HCEC 1CT (cell line): Measurements from ENCODE around the gene UBE2E3.
"Not testable (repeated sequence)": the region's sequence is repeated elsewhere in the genome, so short reads cannot be mapped to it uniquely, and the experiment has no call there.

Experiments
- DNase-seq: peaks from one replicate; pipeline ENCODE4 v3.0.0-alpha.2; 2017

The UBE2E3 gene

DNA sequence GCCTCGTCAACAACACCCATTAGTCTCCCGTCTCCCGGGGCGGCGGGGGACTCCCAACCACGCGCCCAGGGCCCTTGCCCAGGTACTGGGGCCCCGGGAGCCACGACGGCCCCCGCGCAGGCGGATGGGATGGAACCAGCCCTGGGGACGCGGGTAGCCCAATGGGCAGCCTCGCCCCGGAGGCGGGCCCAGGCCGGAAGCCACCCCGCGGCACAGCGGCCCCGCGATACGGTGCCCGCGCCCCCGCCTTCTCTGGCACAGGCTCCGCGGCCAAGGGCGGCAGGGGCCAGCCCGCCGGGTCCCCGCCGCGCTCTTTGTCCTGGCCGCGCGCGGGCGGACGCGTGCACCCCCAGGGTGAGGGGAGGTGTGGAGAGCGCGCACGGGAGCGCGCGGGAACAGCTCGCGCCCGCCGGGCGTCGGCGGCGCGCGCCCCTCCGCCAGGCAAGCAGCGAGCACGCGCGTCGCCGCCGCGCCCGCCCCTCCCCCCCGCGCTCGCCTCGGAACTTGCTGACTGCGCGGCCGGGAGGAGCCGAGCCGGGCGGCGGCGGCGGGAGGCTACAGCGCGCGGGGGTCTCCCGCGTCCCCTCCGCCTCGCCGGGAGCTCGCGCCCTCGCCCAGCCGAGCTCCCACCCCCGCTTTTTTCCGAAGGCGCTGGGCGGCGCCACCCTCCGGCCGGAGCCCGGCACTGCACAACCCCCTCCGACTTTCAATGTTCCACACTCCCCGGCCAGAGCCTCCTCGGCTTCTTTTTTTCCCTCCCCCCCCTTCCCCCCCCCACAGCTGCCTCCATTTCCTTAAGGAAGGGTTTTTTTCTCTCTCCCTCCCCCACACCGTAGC lies at the start of gene UBE2E3:
UBE2E3 (plus strand) TSS at position 500 of the 837 bp plus-strand sequence. CDS start 1,438 bp downstream, outside the sequence.
- peak; percentile 78 for DNase-seq

DNA sequence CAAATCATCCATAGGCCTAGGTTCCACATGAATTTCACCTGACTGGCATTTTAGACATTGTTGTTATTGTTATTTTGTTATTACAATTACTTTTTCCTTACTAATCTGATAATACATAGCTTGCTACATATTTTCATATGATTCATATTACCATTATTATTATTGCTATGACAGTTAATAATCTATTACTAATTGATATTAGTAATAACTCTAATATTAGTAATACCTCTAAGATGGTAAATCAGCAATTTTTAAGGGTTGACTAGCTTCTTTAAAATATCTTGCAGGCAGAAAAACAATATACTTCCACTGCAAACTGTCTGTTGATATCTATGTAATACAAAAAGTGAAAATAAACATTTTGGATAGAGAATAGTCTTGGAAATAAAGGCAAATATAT lies 48.6 kb upstream of the UBE2E3 start:
- no peak for DNase-seq

DNA sequence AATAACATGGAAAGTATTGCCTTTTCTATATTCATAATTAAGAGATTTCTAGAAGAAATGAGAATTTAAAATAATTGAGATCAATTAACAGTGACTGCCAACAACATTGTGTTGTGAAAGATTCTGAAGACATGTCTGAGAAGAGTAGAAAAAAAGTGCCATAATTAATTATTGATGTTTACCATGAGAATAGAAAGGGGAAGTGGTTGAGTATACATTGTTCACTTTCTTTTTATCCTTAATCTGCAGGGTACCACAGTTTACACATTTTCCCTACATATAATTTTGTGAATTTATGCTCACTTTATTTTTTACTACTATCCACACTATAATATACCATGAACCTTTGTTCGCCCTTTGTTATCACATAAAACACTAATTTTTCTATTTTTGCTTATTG lies 47.1 kb upstream of the UBE2E3 start:
- no peak for DNase-seq

DNA sequence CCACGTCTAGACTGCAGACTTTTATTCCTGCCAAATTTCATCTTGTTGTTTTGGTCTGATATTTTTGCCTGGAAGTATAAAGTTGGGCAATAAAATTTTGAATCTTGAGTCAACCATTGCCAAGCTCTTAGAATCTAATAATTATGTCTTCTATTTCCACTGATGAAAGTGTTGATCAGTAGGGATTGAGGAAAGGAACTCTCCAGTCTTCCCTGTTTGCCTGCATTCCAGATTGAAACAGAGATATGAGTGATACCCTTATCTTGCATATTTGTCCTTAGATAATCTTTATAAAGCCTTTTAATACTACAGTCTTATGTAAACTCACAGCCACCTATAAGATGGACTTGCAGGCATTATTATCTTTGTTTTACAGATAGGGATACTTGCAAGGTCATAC lies 45.5 kb upstream of the UBE2E3 start:
- DNase-seq: no peak

DNA sequence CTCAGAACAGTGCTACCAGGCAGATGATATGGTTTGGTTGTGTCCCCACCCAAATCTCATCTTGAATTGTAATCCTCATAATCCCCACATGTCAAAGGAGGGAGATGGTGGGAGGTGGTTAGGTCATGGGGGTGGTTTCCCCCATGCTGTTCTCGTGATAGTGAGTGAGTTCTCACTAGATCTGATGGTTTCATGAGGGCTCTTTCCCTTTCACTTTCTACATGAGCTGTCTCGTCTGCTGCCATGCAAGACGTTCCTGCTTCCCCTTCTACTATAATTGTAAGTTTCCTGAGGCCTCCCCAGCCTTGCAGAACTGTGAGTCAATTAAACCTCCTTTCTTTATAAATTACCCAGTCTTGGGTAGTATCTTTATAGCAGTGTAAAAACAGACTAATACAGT lies 42.9 kb upstream of the UBE2E3 start:
- DNase-seq: not testable (repeated sequence)

DNA sequence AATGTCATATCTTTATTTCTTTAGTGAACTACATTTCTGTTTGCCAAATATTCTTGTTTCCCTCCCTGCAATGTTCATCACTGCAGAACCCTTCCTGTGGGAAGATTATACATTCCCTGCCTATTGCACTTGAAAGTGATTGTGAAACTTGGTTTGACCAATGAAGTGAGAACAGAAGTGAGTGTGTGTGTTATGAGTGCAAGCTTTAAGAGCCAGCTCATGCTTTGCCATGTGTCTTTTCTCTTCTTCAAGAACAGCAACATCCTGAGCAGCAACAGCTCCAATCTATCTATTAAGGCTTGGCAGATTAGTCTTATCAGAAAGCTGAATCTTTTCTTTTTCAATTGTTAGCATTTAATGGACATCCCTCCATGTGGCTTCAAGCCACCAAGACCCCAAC lies 42.0 kb upstream of the UBE2E3 start:
- peak; percentile 64 for DNase-seq

DNA sequence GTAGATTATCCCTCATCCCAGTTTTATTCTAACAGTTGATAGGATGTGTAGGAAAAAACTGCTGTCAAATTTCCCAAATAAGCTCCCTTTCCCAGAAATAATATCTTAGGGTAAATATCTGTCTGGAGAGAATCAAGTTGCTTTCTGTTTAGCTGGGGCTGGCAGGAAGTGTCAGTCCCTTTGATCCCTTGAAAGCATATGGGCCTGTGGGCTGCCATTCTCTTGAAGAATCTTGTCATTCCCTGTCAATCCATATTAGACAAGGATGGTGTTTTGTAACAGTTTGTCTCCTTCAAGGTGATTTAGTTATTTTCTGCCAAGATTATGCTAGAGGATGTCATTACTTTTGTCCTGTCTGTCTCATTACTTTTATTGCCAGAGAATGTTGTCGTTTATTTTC lies 37.1 kb upstream of the UBE2E3 start:
- no peak for DNase-seq

DNA sequence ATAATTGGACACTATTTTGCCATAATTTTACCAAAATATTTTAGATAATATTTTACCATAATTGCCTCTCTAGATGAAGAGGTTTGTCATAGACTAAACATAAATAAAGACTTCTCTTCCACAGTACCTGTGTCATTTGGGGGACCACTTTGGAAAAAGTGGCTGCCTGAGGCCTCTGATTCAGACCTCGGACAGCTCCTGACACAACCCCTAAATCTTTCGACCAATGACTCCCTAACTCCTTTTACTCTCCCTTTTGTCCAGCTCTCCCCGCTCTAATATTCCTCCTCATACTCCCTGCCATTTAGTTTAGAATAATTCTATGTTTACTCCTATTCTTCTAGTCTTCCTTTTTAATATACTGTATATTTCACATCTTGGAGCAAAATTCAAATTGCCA lies 36.0 kb upstream of the UBE2E3 start:
- DNase-seq: no peak

DNA sequence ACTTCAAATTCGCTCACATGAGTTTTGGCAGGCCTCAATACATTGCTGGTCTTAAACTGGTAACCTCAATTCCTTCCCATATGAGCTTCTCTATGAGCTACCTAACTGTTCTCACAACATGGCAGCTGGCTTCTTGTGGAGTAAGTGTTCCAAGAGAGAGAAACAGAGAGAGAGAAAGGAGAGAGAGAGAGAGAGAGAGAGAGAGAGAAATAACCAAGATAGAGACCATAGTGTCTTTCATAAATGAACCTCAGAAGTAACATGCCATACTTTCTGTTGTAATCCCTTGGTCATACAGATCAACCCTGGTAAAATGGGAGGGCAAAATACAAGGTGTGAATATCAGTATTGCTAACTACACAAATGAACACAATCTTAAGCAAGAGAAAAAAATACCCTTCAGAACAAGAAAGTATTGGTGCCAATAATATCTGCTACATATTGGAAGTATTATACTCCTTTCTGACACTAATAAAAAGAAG lies 33.2 kb upstream of the UBE2E3 start:
- no peak for DNase-seq

DNA sequence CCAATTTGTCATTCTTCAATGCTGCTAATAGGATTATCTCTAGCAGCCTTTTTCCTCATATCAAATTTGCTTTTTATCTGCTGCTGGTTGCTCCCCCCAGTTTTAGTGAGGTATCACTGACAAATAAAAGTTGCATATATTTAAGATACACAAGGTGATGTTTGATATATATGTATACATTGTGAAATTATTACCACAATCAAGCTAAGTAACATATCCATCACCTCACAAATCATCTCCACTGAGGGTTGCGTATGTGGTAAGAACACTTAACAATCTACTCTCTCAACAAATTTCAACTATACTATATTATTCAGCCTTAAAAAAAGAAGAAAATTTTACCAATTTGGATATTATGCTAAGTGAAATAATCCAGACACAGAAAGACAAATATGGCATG lies 30.5 kb upstream of the UBE2E3 start:
- no peak for DNase-seq

DNA sequence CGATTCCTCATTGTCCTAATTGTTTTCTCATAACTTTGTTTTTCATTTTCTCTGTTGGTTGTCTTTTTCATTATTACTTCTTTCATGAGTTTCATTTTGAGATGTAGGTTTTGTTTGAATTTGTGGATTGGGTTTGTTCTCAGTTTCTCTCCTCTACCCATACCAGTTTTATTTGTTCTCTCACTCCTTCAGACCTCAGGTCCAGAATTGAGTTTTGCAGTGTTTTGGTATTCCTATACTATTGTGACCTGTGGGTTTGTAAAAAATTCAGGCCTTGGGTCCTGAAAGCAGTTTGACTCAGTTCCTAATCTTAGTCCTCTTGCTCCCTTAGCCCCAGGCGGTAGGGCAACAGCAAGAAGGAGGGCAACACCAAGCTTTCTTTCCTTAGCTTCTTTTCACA lies 28.3 kb upstream of the UBE2E3 start:
- no peak for DNase-seq

DNA sequence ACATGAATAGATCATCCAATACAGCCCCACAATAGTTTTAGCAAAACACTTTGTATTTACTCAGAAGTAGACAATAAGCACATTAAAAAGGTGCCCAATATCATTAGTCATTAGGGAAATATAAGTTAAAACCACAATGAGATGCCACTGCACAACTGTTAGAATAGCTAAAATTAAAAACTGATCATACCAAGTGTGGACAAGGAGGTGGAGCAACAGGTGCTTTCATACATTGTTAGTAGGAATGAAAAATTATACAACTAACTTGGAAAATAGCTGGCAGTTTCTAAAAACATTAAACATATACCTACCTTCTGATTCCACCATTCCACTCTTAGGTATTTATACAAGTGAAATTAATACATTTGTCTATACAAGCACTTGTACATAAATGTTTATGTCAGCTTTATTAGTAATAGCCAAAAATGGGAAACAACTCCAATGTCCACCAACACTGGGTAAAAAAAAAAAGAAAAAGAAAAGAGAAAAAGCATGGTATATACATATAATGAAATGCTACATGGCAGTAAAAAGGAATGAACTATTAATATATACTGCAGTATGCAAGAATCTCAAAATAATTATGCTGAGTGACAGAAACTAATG lies 27.6 kb upstream of the UBE2E3 start:
- DNase-seq: no peak

DNA sequence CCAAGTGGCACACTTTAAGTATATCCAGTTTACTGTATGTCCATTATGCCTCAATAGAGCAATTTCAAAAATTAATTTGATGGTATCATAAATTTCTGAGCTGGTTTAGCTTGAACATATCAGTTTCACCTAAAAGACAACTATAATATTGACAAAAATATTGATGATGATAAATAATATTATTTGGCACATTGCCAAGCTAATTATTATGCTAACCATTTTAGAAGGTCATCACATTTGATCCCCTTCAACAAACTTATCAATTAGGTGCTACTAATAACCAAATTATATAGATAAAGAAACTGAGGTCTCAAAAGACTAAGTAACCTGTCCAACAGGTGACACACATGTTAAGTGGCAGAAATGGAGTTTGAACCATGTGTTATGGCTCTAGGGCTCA lies 26.9 kb upstream of the UBE2E3 start:
- DNase-seq: no peak

DNA sequence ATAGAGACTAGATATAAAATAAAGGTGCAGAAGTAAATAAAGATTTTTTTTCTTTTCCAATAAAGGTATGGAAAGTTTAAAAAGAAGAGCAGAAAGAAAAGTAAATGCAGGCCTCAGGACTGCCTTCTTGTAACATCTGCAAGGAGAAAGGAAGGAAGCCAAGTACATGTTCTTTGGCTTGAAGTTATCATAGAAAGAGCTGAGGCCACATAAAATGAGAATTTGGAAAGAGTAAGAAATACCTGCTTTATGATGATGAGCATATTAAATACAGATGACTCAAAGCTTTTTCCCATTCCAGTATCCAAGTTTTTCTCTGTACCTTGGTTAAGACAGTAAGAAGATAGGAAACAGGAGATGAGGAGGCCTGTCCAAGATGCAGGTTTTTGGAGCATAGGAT lies 25.3 kb upstream of the UBE2E3 start:
- DNase-seq: no peak

DNA sequence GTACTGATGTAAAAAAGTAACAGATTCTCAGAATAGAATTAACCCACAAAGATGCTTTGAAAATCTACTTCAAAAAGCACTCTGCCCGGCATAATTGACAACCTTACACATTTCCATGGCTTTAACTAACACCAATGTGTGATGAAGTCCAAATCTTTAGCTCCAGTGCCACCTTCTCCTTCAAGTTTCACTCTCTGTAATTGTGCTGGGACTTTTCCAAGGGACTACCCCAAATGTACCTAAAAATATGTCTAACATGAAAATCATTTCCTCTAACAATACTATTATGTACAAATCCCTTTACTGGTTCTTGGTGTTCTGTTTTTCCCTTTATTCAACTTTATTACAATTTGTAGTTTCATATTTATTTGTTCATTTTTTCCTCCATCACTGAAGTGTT lies 20.6 kb upstream of the UBE2E3 start:
- DNase-seq: no peak

DNA sequence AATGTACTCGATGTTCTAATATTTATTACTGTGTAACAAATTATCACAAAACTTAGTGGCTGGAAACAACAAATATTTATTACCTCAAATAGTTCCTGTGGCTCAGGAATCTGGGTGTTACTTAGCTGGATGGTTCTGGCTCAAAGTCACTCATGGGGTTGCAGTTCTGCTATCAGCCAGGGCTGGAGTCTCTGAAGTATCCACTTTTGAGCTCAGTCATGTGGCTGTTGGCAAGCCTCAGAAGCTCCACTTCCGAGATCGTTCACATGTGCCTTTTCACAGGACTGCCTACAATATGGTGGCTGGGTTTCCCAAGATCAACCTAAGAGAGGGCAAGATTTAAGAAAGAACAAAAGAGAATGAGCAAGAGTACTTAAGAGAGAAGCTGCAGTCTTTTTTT lies 19.4 kb upstream of the UBE2E3 start:
- no peak for DNase-seq

DNA sequence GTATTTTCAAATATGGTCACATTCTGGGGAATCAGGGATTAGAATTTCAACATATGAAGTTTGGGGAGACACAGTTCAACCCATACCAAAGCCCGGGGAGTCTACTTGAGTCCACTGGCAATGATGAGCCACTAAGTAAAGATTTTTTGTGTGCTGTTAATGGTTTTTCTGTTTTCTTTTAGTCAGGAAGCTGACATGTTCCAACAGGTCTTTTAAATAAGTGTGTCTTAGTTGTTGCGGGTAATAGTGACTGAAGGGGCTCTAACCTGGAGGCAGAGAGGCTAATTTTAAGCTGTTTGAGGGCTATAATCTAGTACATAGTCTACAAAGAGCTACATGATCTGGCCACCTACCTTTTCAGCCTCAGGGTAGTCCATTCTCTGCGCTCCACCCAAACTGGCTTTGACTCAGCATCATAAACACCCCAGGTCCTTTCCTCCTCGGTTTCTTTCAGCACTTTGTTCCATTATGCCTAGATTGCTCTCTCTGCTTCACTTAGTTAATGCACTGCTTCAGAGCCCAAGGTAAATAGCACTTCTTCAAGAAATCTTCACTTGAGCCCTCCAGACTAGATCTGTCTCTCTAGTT lies 17.6 kb upstream of the UBE2E3 start:
- DNase-seq: no peak

DNA sequence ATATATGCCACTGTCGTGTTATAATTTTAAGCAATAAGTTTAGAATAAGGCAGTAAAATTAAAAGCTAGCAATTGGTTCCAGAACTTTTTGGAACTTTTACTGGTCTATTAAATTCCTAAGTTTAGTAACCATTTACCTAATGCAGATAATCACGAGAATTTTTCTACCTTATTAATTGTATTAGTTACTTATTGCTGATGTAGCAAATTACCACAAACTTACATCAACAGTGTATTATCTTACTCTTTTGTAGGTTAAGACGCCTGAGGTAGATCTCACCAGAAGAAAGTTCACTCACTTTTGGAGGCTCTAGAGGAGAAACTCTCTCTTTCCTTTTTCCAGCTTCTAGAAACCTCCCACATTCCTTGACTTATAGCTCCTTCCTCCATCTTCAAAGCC lies 14.0 kb upstream of the UBE2E3 start:
- no peak for DNase-seq

DNA sequence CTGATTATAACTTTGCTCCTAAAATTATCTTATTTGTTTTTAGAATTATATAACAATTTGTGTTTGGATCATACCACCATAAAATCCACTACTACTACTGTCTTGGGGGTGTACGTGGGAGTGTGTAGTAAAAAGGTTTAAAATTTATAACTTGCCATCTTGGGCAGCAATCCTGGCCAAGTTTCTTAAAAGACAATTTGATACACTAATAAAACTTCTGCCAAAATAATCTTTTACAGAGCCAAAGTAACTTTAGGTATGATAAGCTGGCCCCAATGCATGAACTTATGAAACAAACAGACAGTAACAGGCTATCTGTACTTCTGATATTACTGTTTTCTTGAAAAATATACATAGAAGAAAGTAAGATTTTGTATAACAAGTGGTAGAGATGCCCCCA lies 11.3 kb upstream of the UBE2E3 start:
- DNase-seq: no peak

DNA sequence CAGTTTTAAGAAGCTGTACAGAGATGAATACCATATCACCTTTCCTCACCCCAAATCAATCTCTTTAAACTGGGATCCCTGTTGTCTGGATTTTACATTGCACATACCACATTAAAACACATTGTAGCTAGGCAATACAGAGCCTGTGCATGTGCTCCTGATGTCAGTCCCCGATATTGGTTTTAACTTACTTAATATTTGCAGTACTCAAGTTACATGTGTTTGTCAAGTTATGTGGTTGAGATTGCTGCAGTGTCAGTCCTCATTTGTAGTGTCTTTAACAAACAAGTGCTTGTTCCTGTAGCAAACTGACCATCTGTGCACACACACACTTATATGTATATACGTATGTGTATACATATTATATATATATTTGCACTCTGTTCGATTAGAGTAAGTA lies 10.4 kb upstream of the UBE2E3 start:
- DNase-seq: no peak

DNA sequence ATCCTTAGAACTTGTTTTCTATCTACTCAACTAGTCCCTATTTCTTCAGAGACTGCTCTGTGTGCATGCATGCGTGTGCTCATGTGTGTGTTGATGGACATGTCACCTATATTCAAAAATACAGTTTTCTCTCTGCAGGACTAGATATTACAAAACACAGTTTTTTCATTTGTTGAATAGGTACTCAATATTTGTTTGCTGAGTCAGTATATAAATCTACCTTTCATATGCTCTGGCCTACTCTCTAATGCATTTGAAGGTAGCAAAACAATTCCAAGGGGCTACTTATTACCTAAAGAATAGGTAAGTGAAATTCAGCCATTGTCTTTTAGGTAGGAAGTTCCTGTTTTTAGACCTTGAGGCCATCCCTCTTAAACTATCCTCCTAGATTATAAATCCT lies 8.6 kb upstream of the UBE2E3 start:
- DNase-seq: no peak

DNA sequence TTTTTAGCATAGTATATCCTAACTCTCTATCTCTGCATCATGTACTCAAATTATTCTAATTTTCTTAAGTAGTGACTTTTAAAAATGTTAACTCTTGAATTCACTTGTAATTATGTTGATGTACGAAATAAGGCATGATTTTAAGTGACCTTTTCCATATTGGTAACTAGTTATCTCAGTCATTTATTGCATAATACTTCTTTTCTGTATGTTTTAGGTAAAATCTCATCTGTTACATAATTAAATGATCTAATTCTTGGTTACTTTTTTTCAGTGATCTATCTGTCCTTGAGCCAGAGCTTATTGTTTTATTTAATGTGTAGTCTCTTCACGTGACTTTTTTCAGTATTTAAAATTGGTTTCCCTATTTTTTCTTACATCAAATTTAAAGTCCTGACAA lies 4.8 kb upstream of the UBE2E3 start:
- no peak for DNase-seq

DNA sequence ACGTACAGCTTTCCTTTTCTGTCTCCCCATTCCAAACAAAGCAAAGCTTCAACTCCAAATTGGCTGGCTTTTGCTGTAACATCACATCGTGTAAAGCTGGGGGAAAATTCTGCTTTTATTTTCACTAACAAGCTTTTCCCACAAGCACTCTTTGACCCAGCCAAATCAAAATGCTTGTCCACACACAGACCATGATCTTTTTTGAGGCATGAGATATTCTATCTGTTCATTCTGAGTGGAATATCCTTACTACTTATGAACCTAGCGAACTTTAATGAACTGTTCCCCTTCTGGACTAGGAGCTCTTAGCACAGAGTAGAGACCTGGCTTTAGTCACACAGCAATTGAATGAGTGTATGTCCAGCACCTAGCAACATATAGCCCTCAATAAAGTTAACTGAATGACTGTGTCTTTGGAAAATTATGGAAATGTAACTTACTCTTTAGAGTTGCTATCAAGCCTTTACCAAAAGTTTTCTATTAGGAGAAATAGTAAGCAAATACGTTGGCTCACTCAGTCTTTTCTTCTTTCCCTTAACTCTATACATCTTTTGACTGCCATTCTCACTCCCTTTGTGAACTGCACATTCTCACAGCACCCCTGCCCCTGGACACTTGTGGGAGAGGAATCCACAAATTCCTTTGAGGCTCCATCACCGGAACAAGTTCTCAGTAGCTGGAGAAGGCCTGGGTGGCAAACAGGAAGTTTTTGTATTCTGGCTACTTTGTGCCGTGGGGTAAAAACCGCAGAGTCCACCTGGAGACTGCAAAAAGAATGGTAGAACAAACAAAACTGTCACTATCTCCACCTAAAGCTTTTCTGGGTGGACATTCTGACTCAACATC lies 1.3 kb upstream of the UBE2E3 start:
- peak; percentile 81 for DNase-seq
